ENCODE results near the gene CT45A7. TPM values are rescaled to one million over a fixed set of nuclear protein-coding genes. Genes with fewer than 3 reads are reported as not detected.
"Not testable (repeated sequence)": the region's sequence is repeated elsewhere in the genome, so short reads cannot be mapped to it uniquely, and the experiment has no call there.

CT45A7 gene
- not detected in 2 replicates for total RNA-seq (2014; rRNA removed; shearing (Covaris generic); ENCODE audit: low replicate concordance)

- in situ Hi-C loops (cut with HindIII; ENCODE audit: low pct_unique_long_range_greater_than_20kb, low sequenced_read_pairs) = not testable (repeated sequence)
Observed at GRCh38 chrX:135837180-135837579, at the start of gene CT45A7. CT45A7 (minus strand) TSS chrX:135837280; CDS start chrX:135833533, 3,747 bp downstream.

GRCh38 chrX:135882741-135883140 is 45.7 kb upstream of the CT45A7 start:
- in situ Hi-C loops (cut with HindIII; ENCODE audit: low pct_unique_long_range_greater_than_20kb, low sequenced_read_pairs); DNase-seq (ENCODE audit: low read depth): not testable (repeated sequence)

More at GRCh38 chrX:135837180-135837579, at the start of gene CT45A7:
- DNase-seq (ENCODE audit: low read depth) = not testable (repeated sequence)

GRCh38 chrX:135871712-135872111 is 34.6 kb upstream of the CT45A7 start, which contains the start of gene CT45A9:
CT45A9 (minus strand) TSS chrX:135871812; CDS start chrX:135868061, 3,751 bp downstream.
- DNase-seq (ENCODE audit: low read depth); in situ Hi-C loops (cut with HindIII; ENCODE audit: low pct_unique_long_range_greater_than_20kb, low sequenced_read_pairs): not testable (repeated sequence)

DNA sequence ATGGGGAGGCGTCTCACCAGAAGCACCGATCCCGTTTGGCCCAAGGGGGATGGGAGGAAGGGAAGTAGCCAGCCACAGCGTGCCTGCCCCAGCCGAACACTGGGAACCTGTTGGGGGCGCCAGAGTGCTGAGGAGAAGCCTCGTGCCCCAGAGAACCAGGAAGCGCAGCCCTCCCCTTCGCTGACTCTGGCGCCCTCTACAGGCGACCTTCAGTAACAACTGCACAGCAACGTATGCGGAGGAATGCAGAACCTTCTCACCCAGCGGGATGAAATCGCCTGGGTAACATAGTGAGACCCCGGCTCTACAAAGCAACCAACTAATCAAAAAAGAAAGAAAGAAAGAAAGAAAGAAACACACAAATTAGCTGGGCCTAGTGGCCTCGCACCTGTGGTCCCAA is 17.4 kb upstream of the CT45A7 start, which contains the start of gene CT45A8:
Gene CT45A8, minus strand, starts transcription at position 101 of the 400 bp plus-strand sequence. CDS start 3,755 bp downstream, outside the sequence.
- DNase-seq (ENCODE audit: low read depth); in situ Hi-C loops (cut with HindIII; ENCODE audit: low pct_unique_long_range_greater_than_20kb, low sequenced_read_pairs): not testable (repeated sequence)

- in situ Hi-C loops (cut with HindIII; ENCODE audit: low pct_unique_long_range_greater_than_20kb, low sequenced_read_pairs); DNase-seq (ENCODE audit: low read depth): not testable (repeated sequence)
Observed at GRCh38 chrX:135819912-135820311, 17.2 kb downstream of the CT45A7 start, which contains the start of gene CT45A2. CT45A2 (minus strand) TSS chrX:135820012; CDS start chrX:135816265, 3,747 bp downstream.

DNA sequence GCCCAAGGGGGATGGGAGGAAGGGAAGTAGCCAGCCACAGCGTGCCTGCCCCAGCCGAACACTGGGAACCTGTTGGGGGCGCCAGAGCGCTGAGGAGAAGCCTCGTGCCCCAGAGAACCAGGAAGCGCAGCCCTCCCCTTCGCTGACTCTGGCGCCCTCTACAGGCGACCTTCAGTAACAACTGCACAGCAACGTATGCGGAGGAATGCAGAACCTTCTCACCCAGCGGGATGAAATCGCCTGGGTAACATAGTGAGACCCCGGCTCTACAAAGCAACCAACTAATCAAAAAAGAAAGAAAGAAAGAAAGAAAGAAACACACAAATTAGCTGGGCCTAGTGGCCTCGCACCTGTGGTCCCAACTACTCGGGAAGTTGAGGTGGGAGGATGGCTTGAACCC is 34.4 kb downstream of the CT45A7 start, which contains the start of gene CT45A6:
Gene CT45A6, minus strand, starts transcription at position 101 of the 400 bp plus-strand sequence. CDS start 3,794 bp downstream, outside the sequence.
- DNase-seq (ENCODE audit: low read depth); in situ Hi-C loops (cut with HindIII; ENCODE audit: low pct_unique_long_range_greater_than_20kb, low sequenced_read_pairs): not testable (repeated sequence)

GRCh38 chrX:135785403-135785802 is 51.7 kb downstream of the CT45A7 start, which contains the start of gene CT45A5:
CT45A5 (minus strand) TSS chrX:135785503; CDS start chrX:135781729, 3,774 bp downstream.
- in situ Hi-C loops (cut with HindIII; ENCODE audit: low pct_unique_long_range_greater_than_20kb, low sequenced_read_pairs) = not testable (repeated sequence)

More at GRCh38 chrX:135785403-135785802, 51.7 kb downstream of the CT45A7 start, which contains the start of gene CT45A5:
- DNase-seq (ENCODE audit: low read depth) = not testable (repeated sequence)

Other genes with a start within 250 kb of the CT45A7 start
- gene CT45A1, start 123.6 kb downstream of the CT45A7 start, total RNA-seq (2014; rRNA removed; shearing (Covaris generic); ENCODE audit: low replicate concordance) = not detected in 2 replicates
- gene CT45A3, start 69.1 kb downstream of the CT45A7 start, total RNA-seq (2014; rRNA removed; shearing (Covaris generic); ENCODE audit: low replicate concordance) = not detected in 2 replicates
- gene CT45A5, start 51.8 kb downstream of the CT45A7 start, total RNA-seq (2014; rRNA removed; shearing (Covaris generic); ENCODE audit: low replicate concordance) = not detected in 2 replicates
- not detected in 2 replicates for gene CT45A6, start 34.5 kb downstream of the CT45A7 start, total RNA-seq (2014; rRNA removed; shearing (Covaris generic); ENCODE audit: low replicate concordance)
- not detected in 2 replicates for gene CT45A2, start 17.3 kb downstream of the CT45A7 start, total RNA-seq (2014; rRNA removed; shearing (Covaris generic); ENCODE audit: low replicate concordance)
- gene CT45A8, start 17.3 kb upstream of the CT45A7 start, total RNA-seq (2014; rRNA removed; shearing (Covaris generic); ENCODE audit: low replicate concordance) = not detected in 2 replicates
- not detected in 2 replicates for gene CT45A9, start 34.5 kb upstream of the CT45A7 start, total RNA-seq (2014; rRNA removed; shearing (Covaris generic); ENCODE audit: low replicate concordance)
- gene CT45A10, start 56.2 kb upstream of the CT45A7 start, total RNA-seq (2014; rRNA removed; shearing (Covaris generic); ENCODE audit: low replicate concordance) = not detected in 2 replicates
- not detected in 2 replicates for gene SAGE1, start 56.4 kb upstream of the CT45A7 start, total RNA-seq (2014; rRNA removed; shearing (Covaris generic); ENCODE audit: low replicate concordance)
- gene MMGT1, start 136.7 kb upstream of the CT45A7 start, total RNA-seq (2014; rRNA removed; shearing (Covaris generic); ENCODE audit: low replicate concordance) = 13.9 and 17.2 TPM in 2 replicates
- gene SLC9A6, start 148.2 kb upstream of the CT45A7 start, total RNA-seq (2014; rRNA removed; shearing (Covaris generic); ENCODE audit: low replicate concordance) = 3.0 and 7.1 TPM in 2 replicates